Measurements from ENCODE around the gene PCDHB11.
"Not testable (repeated sequence)": the region's sequence is repeated elsewhere in the genome, so short reads cannot be mapped to it uniquely, and the experiment has no call there.

The PCDHB11 gene

DNA sequence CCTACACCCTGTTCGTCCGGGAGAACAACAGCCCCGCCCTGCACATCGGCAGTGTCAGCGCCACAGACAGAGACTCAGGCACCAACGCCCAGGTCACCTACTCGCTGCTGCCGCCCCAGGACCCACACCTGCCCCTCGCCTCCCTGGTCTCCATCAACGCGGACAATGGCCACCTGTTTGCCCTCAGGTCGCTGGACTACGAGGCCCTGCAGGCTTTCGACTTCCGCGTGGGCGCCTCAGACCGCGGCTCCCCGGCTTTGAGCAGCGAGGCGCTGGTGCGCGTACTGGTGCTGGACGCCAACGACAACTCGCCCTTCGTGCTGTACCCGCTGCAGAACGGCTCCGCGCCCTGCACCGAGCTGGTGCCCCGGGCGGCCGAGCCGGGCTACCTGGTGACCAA lies 10.7 kb upstream of the PCDHB11 start:
- DNase-seq: not testable (repeated sequence)

DNA sequence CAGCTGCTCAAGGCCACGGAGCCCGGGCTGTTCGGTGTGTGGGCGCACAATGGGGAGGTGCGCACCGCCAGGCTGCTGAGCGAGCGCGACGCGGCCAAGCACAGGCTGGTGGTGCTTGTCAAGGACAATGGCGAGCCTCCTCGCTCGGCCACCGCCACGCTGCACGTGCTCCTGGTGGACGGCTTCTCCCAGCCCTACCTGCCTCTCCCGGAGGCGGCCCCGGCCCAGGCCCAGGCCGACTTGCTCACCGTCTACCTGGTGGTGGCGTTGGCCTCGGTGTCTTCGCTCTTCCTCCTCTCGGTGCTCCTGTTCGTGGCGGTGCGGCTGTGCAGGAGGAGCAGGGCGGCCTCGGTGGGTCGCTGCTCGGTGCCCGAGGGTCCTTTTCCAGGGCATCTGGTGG lies 10.3 kb upstream of the PCDHB11 start:
- DNase-seq: not testable (repeated sequence)

DNA sequence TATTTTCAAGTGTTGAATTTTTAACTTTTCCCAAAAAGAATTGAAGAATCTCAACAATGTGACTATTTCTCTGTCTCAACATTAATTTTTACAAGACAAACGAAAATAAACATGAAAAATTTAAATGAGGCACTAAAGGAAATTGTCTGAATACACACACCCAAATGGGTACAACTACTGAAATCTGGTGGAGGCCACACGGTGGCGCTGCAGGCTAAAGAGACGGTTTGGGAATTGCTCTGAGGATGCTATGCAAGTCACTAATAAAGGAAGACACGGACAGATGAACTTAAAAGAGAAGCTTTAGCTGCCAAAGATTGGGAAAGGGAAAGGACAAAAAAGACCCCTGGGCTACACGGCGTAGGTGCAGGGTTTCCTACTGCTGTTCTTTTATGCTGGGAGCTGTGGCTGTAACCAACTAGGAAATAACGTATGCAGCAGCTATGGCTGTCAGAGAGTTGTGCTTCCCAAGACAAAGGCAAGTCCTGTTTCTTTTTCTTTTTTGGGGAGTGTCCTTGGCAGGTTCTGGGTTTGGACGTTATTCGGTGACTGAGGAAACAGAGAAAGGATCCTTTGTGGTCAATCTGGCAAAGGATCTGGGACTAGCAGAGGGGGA lies 7.2 kb upstream of the PCDHB11 start, which contains the start of gene PCDHB10:
PCDHB10 (plus strand) TSS at position 244 of the 616 bp plus-strand sequence; CDS start at position 444, 200 bp downstream.
- no peak for DNase-seq

GRCh38 chr5:141194332-141194731 lies 5.1 kb upstream of the PCDHB11 start:
- DNase-seq: not testable (repeated sequence)

GRCh38 chr5:141196363-141196762 lies 3.1 kb upstream of the PCDHB11 start:
- DNase-seq: no peak

DNA sequence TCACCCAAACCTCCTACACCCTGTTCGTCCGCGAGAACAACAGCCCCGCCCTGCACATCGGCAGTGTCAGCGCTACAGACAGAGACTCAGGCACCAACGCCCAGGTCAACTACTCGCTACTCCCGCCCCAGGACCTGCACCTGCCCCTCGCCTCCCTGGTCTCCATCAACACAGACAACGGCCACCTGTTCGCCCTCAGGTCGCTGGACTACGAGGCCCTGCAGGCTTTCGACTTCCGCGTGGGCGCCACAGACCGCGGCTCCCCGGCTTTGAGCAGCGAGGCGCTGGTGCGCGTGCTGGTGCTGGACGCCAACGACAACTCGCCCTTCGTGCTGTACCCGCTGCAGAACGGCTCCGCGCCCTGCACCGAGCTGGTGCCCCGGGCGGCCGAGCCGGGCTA lies 1.7 kb downstream of the PCDHB11 start:
- not testable (repeated sequence) for DNase-seq

GRCh38 chr5:141201646-141202045 lies 2.2 kb downstream of the PCDHB11 start:
- DNase-seq: not testable (repeated sequence)

DNA sequence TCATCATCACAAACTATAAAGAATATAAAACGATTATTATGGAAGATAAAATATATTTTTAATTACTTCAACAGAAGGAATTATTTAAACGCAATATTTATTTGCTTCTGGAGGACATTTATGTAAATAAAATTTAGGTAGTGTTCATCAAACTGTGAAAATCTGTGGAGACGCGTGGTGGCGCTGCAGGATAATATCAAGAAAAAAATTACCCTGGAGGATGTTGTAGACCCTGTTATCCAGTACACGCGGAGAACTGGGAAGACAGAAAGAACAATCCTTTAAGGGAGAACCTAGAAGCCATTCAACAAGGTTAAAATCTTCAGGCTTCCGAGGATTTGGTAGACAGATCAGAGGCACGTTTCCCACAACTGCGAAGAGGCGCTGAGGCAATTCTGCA lies 9.1 kb downstream of the PCDHB11 start, which contains the start of gene PCDHB12:
PCDHB12 (plus strand) TSS at position 242 of the 400 bp plus-strand sequence. CDS start 189 bp downstream, outside the sequence.
- no peak for DNase-seq

- not testable (repeated sequence) for DNase-seq
These were observed 10.9 kb downstream of the PCDHB11 start for GRCh38 chr5:141210281-141210680.

DNA sequence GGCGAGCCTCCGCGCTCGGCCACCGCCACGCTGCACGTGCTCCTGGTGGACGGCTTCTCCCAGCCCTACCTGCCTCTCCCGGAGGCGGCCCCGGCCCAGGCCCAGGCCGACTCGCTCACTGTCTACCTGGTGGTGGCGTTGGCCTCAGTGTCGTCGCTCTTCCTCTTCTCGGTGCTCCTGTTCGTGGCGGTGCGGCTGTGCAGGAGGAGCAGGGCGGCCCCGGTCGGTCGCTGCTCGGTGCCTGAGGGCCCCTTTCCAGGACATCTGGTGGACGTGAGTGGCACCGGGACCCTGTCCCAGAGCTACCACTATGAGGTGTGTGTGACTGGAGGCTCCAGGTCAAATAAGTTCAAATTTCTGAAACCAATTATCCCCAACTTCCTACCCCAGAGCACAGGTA lies 11.4 kb downstream of the PCDHB11 start:
- not testable (repeated sequence) for DNase-seq

DNA sequence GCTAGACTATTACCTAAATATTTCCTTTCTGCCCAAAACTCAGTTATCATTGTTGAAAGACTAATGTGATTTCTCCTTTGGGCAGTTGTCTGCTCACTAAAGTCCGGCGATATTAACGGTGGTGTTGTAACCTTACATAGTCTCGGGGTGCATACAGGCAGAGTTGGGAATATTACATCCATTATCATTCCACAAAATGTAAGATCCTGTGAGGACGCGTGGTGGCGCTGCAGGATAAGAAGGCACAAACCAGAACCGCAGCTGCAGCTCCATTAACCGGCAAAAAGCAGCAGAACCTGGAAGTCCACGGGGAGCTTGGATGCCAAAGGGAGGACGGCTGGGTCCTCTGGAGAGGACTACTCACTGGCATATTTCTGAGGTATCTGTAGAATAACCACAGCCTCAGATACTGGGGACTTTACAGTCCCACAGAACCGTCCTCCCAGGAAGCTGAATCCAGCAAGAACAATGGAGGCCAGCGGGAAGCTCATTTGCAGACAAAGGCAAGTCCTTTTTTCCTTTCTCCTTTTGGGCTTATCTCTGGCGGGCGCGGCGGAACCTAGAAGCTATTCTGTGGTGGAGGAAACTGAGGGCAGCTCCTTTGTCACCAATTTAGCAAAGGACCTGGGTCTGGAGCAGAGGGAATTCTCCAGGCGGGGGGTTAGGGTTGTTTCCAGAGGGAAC lies 14.4 kb downstream of the PCDHB11 start, which contains the start of gene PCDHB13:
PCDHB13 (plus strand) TSS at position 264 of the 684 bp plus-strand sequence; CDS start at position 469, 205 bp downstream.
- peak; percentile 72 for DNase-seq

GRCh38 chr5:141214583-141214982 lies 15.2 kb downstream of the PCDHB11 start:
- DNase-seq: not testable (repeated sequence)

GRCh38 chr5:141215504-141215903 lies 16.1 kb downstream of the PCDHB11 start:
- not testable (repeated sequence) for DNase-seq

GRCh38 chr5:141216035-141216434 lies 16.6 kb downstream of the PCDHB11 start:
- DNase-seq: not testable (repeated sequence)

DNA sequence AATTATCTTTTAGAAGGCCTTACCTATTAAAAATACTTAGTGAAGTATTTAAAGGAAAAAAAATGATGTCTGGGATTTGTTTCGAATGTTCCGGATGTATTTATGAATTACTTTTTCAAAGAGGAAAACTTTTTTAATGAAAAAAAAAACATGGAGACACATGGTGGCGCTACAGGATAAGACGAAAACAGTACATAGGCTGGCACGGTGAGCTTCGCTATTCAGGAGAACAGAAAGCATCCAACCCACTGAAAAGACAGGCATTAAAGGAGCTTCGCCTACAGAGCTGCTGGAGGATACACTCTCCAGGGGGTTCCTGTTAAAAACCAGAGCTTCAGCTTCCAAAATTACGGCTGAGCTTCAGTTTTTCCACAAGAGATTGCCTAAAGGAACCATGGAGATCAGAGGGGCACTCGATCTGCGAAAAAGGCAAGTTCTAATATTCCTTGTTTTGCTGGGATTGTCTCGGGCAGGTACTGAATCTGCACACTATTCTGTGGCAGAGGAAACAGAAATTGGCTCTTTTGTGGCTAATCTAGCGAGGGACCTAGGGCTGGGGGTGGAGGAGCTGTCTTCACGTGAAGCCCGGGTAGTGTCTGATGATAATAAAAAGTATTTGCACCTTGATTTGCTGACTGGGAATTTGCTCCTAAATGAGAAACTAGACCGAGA lies 23.8 kb downstream of the PCDHB11 start, which contains the start of gene PCDHB14:
PCDHB14 (plus strand) TSS at position 232 of the 672 bp plus-strand sequence; CDS start at position 395, 163 bp downstream.
- no peak for DNase-seq

- not testable (repeated sequence) for DNase-seq
These were observed 25.4 kb downstream of the PCDHB11 start for GRCh38 chr5:141224844-141225243.

DNA sequence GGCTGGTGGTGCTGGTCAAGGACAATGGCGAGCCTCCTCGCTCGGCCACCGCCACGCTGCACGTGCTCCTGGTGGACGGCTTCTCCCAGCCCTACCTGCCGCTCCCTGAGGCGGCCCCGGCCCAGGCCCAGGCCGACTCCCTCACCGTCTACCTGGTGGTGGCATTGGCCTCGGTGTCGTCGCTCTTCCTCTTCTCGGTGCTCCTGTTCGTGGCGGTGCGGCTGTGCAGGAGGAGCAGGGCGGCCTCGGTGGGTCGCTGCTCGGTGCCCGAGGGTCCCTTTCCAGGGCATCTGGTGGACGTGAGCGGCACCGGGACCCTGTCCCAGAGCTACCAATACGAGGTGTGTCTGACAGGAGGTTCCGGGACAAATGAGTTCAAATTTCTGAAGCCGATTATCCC lies 26.0 kb downstream of the PCDHB11 start:
- DNase-seq: not testable (repeated sequence)

DNA sequence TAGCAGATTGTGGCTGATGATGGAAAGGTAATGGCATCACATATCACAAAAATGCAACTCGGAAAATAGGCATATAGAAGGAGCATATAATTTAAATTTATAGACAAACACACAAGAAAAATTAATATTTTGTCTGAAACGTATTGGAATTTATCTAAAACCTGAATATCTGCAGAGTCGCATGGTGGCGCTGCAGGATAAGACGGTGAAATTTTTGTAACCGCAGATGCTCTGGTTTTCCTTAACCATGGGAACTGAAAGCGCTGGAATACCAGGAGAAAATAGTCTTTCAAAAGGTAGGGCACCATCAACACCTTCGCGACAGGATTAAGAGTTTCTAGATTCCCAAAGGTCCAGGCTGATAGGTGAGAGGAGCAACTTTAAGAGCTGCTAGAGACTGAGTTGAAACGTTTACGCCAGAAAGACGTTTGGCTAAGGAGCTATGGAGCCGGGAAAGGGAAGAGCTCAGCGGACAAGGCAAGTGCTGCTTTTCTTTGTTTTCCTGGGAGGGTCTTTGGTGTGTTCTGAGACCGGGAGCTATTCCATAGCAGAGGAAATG lies 34.8 kb downstream of the PCDHB11 start:
- no peak for DNase-seq

GRCh38 chr5:141235922-141236321 lies 36.5 kb downstream of the PCDHB11 start:
- DNase-seq: not testable (repeated sequence)

DNA sequence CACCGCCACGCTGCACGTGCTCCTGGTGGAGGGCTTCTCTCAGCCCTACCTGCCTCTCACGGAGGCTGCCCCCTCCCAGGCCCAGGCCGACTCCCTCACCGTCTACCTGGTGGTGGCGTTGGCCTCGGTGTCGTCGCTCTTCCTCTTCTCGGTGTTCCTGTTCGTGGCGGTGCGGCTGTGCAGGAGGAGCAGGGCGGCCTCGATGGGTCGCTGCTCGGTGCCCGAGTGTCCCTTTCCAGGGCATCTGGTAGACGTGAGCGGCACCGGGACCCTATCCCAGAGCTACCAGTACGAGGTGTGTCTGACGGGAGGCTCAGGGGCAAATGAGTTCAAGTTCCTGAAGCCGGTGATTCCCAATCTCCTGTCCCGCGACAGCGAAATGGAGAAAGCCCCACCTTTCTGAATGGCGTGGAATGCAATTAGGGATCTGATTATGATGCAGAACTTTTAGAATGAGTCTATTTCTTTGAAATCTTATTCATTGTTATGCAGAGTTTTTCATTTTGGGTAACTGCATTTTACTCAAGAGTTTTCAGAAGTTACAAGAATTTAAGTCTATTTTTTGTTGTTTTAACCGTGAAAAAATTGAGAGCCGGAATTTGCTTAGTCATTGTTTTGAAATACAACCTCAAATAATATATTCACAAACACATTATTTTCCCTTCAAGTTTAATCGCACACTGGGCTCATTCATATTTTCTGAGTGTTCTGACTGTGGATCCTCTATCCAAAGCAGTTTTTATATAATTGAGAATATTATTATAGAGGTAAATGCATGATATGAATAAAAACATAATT lies 37.3 kb downstream of the PCDHB11 start:
- DNase-seq: no peak

GRCh38 chr5:141241496-141241895 lies 42.1 kb downstream of the PCDHB11 start:
- DNase-seq: no peak

DNA sequence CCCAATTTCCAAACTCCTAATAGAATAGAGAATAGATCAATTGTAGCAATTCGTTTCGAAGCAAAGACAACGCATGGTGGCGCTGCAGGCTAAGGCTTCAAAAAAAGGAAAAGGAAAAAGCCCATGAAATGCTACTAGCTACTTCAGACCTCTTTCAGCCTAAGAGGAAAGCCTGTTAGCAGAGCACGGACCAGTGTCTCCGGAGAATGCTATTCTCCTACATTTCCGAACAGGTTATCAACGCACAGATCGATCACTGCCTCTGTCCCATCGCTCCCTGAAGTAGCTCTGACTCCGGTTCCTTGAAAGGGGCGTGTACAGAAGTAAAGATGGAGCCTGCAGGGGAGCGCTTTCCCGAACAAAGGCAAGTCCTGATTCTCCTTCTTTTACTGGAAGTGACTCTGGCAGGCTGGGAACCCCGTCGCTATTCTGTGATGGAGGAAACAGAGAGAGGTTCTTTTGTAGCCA lies 45.9 kb downstream of the PCDHB11 start, which contains the start of gene PCDHB15:
PCDHB15 (plus strand) TSS at position 146 of the 468 bp plus-strand sequence; CDS start at position 330, 184 bp downstream.
- no peak for DNase-seq

All from NCI-H774 (cell line).